NCI-H524 treated with DMSO at 0.1 percent for 48 hours (cell line): ENCODE results near the gene WDR4.
"Not testable (repeated sequence)": the region's sequence is repeated elsewhere in the genome, so short reads cannot be mapped to it uniquely, and the experiment has no call there.

Source experiments
- DNase-seq: peaks from one replicate; lab custom pipeline; 2025; lab: John Stamatoyannopoulos, UW

Gene WDR4

GRCh38 chr21:42815217-42815616 lies 64.1 kb downstream of the WDR4 start:
- no peak for DNase-seq

DNA sequence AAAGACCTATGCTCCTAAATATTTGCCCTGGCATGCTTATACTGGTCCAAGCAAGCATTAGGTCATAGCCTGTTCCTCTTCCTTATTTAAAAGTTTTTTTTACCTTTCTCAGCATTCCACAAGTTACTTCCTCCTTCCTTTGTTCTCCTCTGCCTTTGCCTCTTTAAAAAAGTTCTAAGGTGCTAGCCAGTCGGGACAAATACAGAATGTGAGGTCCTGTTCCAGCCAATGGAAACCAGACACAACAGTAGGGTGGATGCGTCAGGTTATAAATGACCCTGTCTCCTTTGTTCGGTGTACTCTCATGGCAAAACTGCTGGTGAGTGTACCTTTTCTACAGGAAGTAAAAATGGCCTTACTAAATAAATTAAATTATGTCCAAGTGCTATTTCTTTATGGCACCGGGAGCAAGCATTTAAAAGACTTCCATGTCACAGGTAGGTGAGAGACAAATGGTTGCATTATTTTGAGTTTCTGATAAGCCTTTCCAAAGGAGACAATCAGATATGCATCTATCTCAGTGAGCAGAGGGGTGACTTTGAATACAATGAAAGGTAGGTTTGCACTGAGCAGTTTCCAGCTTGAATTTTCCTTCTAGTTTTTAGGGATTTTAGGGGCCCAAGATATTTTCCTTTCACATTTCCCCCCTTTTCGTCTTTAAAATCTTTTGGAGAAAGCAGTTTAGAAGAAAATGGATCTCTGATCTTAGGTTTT lies 66.7 kb downstream of the WDR4 start:
- not testable (repeated sequence) for DNase-seq

- DNase-seq = no peak
Observed at GRCh38 chr21:42811960-42812359, 67.4 kb downstream of the WDR4 start.

GRCh38 chr21:42809577-42810475 lies 69.5 kb downstream of the WDR4 start:
- DNase-seq = no peak

DNA sequence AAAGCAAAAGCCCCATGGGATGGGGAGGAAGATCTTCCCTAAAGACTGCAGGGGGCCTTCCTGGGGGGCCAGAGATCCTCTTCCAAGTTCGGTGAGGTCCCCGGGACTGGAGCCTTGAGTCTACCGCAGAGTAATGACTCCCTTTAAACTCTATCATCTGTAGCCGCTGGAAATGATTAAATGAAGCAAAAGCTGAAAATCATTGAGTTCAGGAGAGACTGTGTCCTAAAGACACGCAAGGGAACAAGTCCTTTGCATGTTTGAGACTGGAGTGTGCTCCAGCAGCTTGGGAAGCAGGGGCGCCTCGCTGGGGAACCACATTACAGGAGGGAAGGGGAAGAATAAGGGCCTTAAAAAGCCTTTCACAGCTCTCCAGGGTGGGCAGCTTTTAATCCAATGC lies 70.2 kb downstream of the WDR4 start:
- DNase-seq = no peak

DNA sequence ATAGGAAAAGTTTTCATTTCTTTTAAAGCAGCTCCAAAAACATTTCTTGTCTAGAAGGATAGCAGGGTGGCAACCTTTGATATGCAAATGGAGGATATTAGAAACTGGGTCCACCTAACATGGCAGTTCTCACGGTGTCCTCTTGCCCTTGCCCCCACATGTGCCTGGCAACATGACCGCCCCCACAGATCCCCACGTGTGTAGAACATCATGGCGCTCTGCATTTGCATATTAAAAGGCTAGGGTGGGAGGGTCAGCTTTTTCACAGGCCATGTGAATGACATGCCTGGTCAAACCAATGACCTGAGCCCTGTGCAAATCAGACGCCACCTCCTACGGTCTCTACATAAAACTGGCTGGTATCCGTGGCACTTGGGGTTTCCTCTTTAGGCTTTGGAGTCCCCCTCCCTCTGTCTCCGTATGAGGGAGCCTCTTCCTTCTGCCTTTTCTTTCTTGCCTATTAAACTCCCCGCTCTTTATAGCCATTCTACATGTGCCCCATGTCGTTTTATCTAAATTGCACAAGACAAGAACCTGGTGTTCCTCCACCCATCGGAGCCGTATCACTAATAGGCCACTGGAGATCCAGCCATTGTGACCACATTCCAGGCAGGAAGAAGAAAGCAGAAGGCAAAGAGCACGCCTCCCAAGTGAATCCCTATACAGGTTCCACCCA lies 71.3 kb downstream of the WDR4 start:
- no peak for DNase-seq

DNA sequence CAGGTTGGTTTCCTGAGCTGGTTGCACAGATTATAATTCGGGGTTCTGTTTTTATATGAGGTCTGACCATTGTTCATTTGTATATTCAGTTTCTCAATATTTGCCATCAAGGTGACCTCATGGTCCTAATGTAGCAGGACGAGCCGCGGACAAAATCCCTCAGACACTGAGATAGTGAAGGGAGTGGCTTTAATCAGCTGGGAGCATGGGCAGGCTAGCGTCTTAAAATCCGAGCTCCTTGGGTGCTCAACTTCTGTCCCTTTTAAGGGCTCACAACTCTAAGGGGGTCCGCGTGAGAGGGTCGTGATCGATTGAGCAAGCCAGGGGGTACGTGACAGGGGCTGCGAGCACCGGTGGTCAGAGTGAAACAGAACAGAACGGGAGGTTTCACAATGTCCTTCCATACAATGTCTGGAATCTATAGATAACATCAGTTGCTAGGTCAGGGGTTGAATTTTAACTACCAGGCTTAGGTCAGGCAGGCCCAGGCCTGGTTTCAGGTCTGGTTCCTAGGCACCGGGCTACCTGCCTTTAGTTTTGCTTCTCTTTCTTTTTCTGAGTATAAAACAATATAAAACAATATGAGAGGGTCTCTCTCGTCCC lies 71.9 kb downstream of the WDR4 start:
- DNase-seq = not testable (repeated sequence)

DNA sequence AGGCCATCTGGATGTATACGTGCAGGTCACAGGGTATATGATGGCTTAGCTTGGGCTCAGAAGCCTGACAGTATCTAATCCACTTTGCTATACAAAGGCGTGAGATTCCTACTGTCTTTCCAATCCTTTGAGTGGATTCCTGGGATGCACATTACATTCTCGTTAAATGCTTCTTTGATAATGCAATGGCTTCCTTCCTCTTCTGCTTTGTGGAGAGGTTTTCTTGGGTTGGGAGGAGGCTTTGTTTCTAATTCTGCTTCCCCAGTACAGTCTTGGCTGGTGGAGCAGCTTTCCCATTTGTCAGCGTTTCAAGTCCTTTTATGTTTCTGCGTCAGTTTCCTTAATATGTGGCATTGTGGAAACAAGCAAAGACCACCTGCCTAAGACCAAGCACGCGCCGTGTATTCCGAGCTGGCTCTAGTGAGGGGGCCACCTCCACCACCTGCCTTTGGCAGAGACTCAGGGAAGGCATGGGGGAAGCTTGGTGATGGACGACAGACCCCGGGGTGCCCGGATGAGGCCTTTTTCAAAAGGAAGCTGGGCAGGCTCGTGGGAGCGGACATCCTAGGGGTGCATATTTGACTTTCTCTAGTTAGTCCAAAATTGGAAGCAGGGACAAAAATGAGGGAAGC lies 72.7 kb downstream of the WDR4 start:
- DNase-seq = no peak

DNA sequence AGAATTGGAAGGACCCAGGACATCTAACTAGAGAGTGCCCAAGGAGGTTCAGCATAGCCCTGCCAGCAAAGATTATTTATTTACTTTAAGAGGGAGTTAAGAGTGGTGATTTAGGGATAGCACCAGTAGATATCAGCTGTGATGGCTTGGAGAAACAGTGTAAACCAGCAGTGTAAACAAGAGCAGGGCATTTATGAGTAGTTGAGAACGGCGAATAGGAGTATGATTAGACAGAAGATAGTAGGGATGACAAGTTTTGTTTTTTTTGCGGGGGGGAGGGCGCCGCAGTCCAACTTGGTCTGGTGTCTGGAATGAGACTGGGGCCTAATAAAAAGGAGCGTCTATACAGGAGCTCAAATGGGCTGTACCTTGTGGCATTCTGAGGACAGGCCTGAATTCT lies 77.7 kb downstream of the WDR4 start:
- DNase-seq = not testable (repeated sequence)

DNA sequence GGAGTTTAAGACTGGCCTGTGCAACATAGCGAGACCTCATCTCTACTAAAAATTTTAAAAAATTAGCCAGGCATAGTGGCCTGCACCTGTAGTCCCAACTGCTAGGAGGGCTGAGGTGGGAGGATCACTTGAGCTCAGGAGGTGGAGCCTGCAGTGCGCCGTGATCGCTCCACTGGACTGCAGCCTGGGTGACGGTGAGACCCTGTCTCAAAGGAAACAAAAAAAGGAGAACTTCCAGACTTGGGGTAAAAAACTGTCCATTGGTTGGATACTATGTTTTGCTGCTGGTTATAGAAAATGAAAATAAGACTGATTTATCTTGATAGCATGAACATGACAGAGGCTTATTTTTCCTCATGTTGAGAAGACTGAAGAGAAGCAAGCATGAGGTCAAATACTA lies 79.4 kb downstream of the WDR4 start:
- DNase-seq = no peak

DNA sequence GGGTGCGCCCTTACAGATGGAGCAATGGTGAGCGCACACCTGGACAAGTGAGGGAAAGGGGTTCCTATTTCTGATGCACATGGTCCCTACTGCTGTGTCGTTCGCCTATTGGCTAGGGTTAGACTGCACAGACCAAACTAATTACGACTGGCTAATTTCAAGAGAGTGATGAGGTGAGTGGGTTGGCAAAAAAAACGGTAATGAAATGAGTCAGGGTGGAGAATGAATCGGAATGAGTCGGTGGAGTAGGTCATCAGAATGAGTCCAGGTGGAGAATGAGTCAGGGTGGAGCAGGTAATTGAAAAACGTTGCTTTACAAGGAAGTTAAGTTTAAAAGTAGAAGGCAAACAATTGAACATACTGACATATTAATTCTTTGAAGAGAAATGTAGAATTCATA lies 79.8 kb downstream of the WDR4 start:
- DNase-seq = no peak
